RWPE1 (cell line): ENCODE data around the gene PLA2G5.
A peak's percentile ranks its signal among the peaks of the same experiment; 100 is the strongest.
"Not testable (repeated sequence)": the region's sequence is repeated elsewhere in the genome, so short reads cannot be mapped to it uniquely, and the experiment has no call there.

Source experiments
- CTCF ChIA-PET: fragments of 350-600 bp; sonication (Branson Sonifier 250); formaldehyde crosslinking; extraction: SDS; loops from one replicate; lab custom pipeline; 2021; lab: Yijun Ruan, JAX
- POLR2A ChIA-PET: fragments of 400-600 bp; formaldehyde crosslinking; extraction: SDS; loops from one replicate; lab custom pipeline; 2020; ENCODE audit warnings: antibody characterized with exemption; ENCODE audit not compliant: low non-redundant PET; lab: Yijun Ruan, JAX
- DNase-seq: peaks from one replicate; pipeline ENCODE4 v3.0.0; 2012; ENCODE audit warnings: low spot score
- H3K27ac ChIP-seq: fragments of 450-650 bp; 2 replicates; pipeline ENCODE4 v1.5.1; 2017
- CTCF ChIP-seq: fragments of 450-650 bp; conservative IDR thresholded peaks from 2 replicates; pipeline ENCODE4 v1.5.1; 2017; ENCODE audit warnings: low read depth, mild to moderate bottlenecking

PLA2G5 gene

GRCh38 chr1:20126806-20127440 lies 56.9 kb downstream of the PLA2G5 start:
- DNase-seq: no peak
- ChIA-PET CTCF (no interaction called here), POLR2A (no interaction called here)
- no peak overlapping the region for H3K27ac ChIP-seq
- TF ChIP-seq CTCF: no peak

DNA sequence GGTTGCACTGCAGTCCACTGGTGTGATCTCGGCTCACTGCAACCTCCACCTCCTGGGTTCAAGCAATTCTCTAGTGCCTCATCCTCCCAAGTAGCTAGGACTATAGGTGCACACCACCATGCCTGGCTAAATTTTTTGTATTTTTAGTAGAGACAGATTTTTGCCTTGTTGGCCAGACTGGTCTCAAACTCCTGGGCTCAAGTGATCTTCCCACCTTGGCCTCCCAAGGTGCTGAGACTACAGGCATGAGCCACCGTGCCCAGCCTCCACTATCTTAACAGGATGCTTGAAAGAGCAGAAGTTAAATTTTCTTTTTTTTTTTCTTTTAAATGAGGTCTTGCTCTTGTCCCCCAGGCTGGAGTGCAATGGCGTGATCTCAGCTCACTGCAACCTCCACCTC lies 60.5 kb downstream of the PLA2G5 start:
- H3K27ac ChIP-seq, POLR2A ChIA-PET, CTCF ChIA-PET, DNase-seq: not testable (repeated sequence)

- no peak for DNase-seq
- no peak for TF ChIP-seq CTCF
- H3K27ac ChIP-seq: no peak overlapping the region
- CTCF ChIA-PET: no interaction called here
- POLR2A ChIA-PET: no interaction called here
These were observed 65.0 kb downstream of the PLA2G5 start for GRCh38 chr1:20134995-20135394.

DNA sequence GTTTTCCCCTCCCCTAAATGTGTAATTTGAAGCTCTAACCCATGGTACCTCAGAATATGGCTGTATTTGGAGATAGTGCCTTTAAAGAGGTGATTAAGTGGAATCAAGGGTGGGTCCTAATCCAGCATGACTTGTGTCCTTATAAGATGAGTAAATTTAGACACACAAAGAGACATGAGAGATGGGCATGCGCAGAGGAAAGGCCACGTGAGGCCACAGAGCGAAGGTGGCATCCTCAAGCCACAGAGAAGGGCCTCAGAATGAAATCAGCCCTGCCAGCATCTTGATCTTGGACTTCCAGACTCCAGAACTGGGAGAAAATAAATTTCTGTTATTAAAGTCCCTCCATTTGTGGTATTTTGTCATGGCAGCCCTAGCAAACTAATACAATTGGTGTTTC lies 66.3 kb downstream of the PLA2G5 start:
- ChIA-PET CTCF (no interaction called here), POLR2A (no interaction called here)
- no peak for DNase-seq
- TF ChIP-seq CTCF: no peak
- no peak overlapping the region for H3K27ac ChIP-seq

DNA sequence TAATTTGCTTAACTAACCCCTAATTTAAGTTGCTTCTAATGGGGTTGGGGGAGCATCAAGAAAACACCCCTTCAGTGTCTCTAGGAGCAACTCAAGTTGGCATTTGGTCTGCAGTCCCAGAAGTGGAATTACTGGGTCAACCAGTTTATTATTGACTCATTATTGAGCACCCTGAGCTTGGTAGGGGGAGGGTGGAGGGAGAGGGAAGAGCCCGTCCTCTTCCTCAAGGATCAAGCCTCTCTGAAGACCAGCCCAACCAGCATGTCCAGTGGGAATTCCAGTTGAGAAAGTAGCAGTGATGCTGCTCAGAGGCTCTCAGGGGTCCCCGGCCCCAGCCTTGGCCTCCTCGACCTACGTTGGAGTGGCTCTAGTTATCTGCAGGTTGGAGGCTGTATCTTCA lies 67.1 kb downstream of the PLA2G5 start:
- peak; percentile 67 for DNase-seq
- ChIA-PET POLR2A (no interaction called here), CTCF (no interaction called here)
- no peak overlapping the region for H3K27ac ChIP-seq
- no peak for TF ChIP-seq CTCF

DNA sequence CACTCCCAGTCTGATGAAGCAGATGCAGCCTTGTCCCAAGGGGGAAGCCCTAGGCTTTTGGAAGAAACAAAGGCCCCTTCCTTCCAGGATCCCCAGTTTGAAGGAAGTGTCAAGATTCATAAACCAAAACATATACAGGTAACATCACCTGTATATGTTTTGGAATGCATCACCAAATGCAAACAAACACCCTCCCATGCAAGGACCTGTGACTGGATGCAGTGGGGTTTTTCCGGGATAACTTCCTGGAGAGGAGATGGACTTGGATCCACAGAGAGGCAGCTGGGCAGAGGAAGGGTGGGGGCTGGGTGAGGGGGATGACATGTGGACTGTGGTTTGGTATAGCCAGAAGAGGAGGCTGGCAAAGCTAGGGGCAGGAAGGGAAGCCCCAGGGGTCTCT lies 67.6 kb downstream of the PLA2G5 start:
- ChIA-PET CTCF (no interaction called here), POLR2A (no interaction called here)
- no peak for TF ChIP-seq CTCF
- H3K27ac ChIP-seq: no peak overlapping the region
- no peak for DNase-seq

DNA sequence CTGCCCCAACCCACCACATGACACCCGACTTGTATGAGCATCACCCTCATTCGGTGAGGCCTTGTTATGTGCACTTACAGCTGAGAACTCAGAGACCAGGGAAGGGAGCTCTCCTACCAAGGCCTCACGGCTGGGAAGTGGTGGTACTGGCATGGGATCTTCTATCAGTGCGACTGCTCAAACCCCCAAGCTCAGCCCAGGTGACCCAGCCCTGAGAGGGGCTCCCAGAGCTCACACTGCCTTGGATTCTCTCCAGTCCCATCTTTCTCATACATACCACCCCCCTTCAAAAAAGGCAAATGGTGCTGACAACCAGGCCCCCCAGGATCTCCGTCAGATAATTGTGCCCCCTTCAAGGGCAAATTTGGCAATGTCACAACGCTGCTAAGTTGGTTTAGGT lies 68.4 kb downstream of the PLA2G5 start:
- CTCF ChIA-PET: no interaction called here
- no peak for TF ChIP-seq CTCF
- POLR2A ChIA-PET: no interaction called here
- DNase-seq: no peak
- H3K27ac ChIP-seq: no peak overlapping the region
